SK-N-MC (cell line): Measurements from ENCODE around the gene FMC1.

Experiments
- EZH2 ChIP-seq: fragments of 200-600 bp; sonication (generic); IDR thresholded peaks from one replicate; pipeline ENCODE4 v1.6.1; 2017; ENCODE audit warnings: antibody characterized with exemption
- POLR2AphosphoS5 ChIP-seq: IDR thresholded peaks from 2 replicates; pipeline ENCODE4 v1.6.1; 2012; ENCODE audit warnings: mild to moderate bottlenecking, low read depth, low read length, borderline replicate concordance

DNA sequence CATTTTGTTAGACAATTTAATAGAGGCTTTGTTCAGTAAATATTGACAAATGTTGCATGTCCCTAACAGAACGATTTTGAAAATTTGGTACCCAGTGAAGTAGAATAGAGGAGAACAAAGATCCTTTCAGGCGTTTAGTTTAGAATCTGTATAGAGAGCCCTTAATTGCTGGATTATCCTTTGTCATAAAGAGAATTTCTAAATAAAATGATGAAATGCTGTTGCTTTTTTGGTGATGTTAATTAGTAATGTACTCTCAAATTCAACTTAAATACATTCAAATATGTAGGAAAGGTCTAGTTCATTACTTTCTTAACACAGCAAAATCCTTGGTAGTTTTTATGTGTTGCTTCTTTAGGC, 19.8 kb downstream of the FMC1 start:
- TF ChIP-seq EZH2: no peak
- no peak for TF ChIP-seq POLR2AphosphoS5
